Measurements from ENCODE around the gene SULF2.

DNA sequence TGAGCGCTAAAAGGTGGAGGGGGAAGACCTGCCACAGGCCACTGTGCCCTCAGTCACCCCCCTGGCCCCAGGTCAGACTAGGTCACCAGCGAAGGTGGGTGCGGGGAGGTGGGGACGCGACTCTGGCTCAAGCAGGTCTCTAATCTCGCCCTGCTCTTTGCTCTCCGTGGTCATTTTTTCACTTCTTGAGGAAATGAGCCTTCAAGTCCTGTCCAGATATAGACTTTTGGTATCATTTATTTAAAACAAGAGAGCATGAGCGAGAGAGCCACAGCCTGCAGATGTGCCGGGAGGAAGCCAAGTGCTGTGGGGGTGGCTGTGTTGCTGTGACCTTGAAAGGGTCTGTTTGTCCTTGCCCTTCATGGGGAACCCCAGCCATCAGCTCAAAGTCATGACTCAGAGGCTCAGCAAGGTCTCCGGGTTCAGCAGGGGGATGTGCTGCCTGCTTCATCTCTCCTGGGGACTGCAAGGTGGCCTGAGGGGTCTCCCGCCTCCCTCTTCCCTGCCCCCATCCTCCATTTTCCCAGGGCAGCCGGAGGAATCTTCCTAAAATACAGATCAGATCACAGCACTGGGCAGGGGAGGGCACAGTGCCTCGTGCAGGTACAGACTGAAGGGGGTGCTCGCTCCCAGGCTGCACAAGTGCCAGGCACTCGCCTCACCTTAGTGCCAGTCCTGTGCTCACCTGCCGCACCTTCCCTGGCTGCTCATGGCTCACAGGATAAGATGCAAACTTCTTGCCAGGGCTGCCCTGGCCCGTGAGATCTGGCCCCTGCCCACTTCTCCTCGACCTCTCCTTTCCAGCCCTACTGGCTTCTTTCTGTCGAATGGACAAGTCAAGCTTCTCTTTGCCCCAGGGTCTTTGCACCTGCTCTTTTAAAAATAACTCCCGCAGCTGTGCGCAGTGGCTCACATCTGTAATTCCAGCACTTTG, 26.5 kb downstream of the SULF2 start:
- TF ChIP-seq CTCF (IDR thresholded peaks at IDR 0.05; ENCODE audit: low read depth, low read length, missing input control) (no peak), HNF4A (conservative IDR thresholded peaks at IDR 0.05) (no peak), TAF1 (conservative IDR thresholded peaks at IDR 0.05) (no peak), ATF3 (IDR thresholded peaks at IDR 0.05) (no peak), RAD21 (IDR thresholded peaks at IDR 0.05) (no peak), GABPA (IDR thresholded peaks at IDR 0.05 in 1 of 2, conservative IDR thresholded peaks at IDR 0.05 in 1 of 2) (no peak), REST (IDR thresholded peaks at IDR 0.05) (no peak), SP1 (IDR thresholded peaks at IDR 0.05) (no peak), JUND (IDR thresholded peaks at IDR 0.05) (no peak)
- TF ChIP-seq, protein P1, sequence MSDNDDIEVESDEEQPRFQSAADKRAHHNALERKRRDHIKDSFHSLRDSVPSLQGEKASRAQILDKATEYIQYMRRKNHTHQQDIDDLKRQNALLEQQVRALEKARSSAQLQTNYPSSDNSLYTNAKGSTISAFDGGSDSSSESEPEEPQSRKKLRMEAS (IDR thresholded peaks at IDR 0.05), result no peak
- TF ChIP-seq, protein P2, sequence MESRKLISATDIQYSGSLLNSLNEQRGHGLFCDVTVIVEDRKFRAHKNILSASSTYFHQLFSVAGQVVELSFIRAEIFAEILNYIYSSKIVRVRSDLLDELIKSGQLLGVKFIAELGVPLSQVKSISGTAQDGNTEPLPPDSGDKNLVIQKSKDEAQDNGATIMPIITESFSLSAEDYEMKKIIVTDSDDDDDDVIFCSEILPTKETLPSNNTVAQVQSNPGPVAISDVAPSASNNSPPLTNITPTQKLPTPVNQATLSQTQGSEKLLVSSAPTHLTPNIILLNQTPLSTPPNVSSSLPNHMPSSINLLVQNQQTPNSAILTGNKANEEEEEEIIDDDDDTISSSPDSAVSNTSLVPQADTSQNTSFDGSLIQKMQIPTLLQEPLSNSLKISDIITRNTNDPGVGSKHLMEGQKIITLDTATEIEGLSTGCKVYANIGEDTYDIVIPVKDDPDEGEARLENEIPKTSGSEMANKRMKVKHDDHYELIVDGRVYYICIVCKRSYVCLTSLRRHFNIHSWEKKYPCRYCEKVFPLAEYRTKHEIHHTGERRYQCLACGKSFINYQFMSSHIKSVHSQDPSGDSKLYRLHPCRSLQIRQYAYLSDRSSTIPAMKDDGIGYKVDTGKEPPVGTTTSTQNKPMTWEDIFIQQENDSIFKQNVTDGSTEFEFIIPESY (IDR thresholded peaks at IDR 0.05), result no peak
